Effector CD8-positive, alpha-beta T cell (primary cell): ENCODE results near the gene KIF16B.

Experiments used
- DNase-seq: peaks from one replicate; lab custom pipeline; 2025; lab: John Stamatoyannopoulos, UW

KIF16B gene

GRCh38 chr20:16295534-16295933 is 277.7 kb downstream of the KIF16B start:
- no peak for DNase-seq

DNA sequence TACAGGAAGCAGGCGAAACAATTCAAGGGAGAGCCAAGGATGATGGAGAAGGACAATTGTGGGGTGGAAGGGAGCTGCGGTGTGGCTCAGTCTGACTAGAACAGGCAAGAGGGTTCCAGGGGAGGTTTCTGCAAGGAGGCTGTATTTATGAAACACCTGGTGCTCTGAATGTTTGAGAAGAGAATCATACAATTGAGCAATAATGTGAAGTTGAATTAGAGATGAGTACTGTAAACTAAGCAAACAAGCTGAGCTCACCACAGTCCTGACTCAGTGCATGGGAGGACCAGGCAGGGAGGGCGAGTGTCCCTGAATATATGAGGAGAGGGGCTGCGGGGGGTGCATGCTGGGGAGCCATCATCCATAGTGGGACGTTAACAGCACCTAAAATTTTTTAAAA is 279.7 kb downstream of the KIF16B start:
- no peak for DNase-seq

GRCh38 chr20:16292226-16292880 is 280.9 kb downstream of the KIF16B start:
- DNase-seq, result no peak

GRCh38 chr20:16290358-16290757 is 282.9 kb downstream of the KIF16B start:
- DNase-seq, result no peak

DNA sequence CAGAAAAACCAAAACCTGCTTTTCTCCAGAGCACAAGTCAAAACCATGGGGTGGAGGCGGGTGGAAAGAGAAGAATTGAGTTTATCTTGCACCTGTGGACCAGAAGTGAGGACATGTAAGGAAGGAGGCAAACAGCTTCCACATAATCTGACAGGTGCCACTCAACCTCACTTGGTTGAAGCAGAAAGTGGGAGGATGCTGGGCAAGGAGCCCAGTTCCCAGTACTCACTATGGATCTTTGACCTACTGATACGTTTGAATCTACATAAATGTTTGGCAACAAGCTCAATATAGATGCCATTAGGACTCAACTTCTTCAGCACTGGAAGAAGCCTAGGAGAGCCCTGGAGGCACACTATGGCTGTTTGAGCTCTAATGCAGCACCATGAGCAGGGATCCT is 285.5 kb downstream of the KIF16B start:
- no peak for DNase-seq

DNA sequence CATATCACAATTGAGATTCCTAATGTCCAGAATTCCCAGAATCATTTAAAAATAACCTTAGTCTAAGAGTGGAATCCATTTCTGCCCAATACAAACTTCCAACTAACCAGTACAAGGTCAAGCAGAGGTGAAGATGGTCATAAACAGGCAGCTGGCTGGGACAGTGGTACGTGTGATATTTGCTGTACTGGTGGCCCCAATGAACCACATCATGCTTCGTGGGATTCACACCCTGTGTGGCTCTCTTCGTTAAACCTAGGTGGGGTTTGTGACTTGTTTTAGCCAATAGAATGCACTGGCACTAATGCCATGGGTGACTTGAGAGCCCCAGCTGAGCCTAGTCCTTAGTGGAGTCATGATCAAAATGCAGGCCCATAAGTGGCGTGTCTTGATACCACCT is 286.6 kb downstream of the KIF16B start:
- DNase-seq, result no peak

- no peak for DNase-seq
These were observed 288.7 kb downstream of the KIF16B start for GRCh38 chr20:16284385-16285100.

GRCh38 chr20:16283978-16284377 is 289.3 kb downstream of the KIF16B start:
- no peak for DNase-seq

DNA sequence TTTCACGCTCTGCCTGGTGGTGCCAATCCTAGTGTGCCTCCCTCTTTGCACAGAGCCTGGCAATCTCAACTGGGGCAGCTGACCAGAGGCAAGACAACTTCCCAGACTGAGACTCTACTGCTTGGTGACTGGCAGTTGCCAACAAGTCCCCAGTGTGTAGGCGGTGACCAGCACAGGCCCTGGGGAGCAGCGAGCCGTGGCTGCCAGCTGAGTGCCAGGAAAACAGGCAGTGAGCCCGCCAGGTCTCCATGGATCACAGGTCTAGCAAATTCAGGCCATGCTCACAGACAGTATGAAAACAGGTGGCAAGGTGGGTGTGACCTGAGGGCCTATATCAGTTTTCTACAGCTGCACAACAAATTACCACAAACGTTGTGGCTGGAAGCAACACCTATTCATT is 289.9 kb downstream of the KIF16B start:
- no peak for DNase-seq

DNA sequence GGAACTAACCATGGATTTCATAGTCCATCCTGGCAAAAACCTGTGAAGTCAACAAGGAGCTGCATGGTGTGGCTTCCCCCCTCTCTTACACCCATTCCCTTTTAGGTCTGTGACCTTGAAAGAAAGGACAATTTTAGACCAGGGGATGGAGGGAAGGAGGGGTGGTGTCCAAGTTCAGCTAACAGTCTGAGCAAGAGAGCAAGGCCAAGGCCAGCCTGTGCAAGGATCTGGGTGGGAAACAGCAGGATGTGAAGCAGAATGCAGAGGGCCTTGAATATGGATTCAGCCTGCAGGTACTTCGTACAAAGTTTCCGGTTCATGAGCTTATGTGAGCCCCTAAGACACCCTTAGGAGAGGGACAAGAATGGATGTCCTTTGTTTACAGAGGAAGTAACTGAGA is 293.0 kb downstream of the KIF16B start:
- DNase-seq, result no peak

- no peak for DNase-seq
These were observed 293.9 kb downstream of the KIF16B start for GRCh38 chr20:16279320-16279719.

DNA sequence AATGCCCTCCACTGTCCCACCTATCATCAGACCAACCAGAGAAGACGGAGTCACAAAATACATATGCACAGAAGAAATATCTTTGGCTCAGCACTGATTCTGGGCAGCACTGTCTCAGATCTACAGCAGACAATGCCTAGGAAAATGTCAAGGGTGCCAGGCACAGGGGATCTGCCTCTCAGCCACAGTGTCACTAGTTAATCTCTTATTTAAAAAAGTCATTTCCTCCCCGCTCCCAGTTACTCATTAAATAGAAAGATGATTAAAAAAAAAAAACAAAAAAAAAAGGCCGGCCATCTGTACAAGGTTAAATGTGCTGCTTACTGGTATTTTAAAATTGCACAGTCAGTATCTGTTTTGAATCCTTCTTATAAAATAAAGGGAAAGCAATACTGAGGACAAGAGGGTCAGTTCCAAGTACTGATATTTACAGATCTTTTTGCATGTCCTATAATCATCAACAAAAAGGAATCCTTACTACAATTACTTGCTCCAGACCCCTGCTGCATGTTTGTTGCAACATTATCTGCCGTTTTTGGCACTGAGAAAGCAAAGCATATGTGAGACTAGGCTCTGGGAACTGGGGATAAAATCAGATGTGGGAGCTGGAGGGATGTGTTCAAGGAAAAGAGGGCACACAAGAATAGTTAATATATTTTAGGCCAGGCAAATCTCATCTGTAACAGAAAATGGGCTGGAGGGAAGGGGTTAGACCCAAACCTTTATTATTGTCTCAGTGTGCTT is 299.3 kb downstream of the KIF16B start:
- DNase-seq, result no peak

DNA sequence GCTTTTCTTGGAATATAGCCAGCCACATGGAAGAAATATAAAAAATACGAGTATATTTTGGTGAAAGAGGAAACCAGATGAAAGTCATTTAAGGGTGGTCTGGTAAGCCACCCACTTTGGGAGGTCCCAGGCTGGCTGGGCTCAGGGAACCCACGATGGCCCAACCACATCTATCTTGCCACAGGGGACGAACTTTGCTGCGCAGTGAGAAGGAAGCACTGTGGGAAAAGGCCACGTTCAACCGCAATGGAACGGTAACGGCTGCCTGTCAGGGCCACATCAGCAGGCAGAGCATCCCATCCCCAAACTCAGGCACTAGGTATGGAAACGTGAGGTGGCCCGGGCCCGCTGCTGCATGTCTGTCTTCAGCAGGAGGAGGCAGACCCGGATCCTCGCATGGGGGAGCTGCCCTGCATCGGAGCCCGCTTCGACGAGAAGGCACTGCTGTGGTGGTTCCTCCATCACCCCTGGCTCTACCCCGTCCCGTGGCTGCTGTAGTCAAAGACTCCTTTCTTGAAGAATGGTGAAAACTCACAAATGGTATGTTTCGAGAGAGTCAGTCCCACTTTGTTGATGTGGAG is 300.4 kb downstream of the KIF16B start:
- DNase-seq, result no peak

DNA sequence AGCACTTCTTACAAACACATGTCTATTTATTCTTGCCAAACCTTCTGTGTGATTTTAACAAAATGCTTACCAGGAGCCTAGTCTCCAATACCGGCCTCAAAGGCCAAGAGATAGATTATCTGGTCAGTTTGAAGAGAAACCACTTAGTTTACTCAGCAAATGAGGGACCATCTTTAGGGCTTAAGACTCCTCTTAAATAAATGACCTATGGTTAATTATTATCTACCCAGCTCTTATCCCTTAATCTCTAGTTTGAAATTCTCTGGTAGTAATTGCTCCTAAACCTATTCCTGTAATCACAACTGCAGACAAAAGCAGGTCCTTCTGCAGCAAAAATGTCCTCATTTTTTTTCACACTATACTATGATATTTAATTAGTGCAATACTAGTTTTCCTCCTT is 301.8 kb downstream of the KIF16B start:
- no peak for DNase-seq

DNA sequence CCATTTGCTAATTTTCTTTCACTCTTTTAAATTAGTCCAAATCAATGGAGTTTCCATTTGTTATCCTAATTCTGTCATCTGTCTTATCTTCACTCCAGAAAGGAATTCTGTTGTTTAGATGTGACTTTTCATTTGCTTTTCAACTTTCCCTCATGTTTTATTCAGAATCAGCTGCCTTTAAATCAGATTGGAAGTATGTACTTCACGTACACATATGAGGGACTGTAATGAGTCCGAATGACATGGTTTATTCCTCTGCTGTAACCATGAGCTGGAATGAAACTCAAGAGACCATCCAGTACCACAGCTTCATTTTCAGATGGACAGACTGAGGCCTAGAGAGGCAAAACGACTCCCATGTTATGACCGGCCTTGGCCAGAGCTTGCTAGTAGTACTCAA is 302.3 kb downstream of the KIF16B start:
- DNase-seq, result no peak

DNA sequence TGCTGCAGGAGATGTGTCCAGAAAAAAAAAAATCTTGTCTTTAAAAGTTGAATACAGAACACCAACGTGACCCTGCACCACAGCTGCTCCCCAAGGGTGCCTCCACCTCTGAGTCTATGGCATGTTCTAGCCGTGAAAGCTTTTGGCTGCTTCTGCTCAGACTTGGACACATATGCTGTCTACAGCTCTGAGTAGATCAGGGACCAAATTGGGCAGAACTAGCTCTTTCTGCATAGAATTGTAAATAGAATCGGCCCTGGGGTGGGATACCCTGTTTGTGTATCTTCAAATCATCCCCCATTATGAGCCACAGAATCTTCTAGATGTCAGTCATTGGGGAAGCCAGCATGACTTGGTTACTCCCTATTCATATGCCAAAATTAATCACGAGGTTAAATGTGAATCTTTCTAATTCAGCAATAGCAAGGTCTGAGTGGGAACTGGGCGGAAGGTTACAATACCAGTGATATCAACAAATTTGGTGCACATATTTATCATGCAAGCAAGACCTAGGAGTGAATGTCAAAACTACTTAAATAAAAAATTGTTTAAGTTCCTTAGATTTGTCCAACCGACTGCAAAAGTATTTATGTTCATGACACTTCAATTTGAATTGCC is 302.8 kb downstream of the KIF16B start:
- DNase-seq, result no peak

GRCh38 chr20:16267526-16267925 is 305.7 kb downstream of the KIF16B start:
- no peak for DNase-seq

- DNase-seq, result no peak
These were observed 307.9 kb downstream of the KIF16B start for GRCh38 chr20:16265334-16265733.

DNA sequence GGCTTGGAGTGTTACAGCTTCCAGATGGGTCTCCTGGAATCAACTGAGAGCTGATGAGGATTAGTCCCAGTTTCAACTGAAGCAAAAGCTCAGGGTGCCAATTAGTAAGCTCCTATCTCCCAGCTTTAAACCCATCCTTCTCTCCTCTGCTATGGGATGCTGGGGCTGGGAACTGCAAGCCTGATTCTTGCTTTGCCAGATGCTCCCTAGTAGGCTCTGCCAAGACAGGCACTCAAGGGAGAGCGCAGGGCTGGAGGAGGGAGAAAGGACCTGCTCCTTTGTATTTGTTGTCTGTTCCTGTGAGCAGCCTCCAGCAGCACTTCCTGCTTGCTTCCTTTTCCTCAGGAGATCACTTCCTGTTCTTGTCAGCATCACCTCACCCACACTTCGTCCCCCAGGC is 309.7 kb downstream of the KIF16B start:
- DNase-seq, result no peak

GRCh38 chr20:16262594-16262993 is 310.7 kb downstream of the KIF16B start:
- no peak for DNase-seq

DNA sequence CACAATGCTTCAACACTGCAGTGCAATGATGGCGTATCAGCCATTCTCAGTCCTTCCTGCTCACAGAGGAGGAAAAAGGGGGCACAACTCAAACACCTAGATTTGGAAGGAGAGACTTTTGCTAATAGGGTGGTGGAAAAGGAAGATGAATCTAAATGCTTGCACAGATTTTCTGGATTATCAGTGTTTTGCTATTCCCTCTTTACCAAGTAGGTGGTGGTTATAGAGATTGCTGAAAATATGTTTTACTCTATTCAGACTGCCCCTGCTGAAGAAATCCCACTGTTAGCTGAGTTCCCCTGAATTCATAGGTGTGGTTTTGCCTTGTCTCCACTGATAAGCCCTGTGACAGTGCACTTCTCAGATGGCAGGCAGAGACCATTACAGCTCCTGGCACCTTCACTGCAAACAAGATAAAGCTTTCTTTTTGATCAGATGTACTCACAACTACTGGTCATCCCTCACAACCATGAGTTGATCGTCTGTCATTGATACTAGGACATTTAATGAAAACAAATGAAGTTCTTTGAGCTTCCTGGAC is 311.4 kb downstream of the KIF16B start:
- no peak for DNase-seq

- DNase-seq, result no peak
These were observed 312.3 kb downstream of the KIF16B start for GRCh38 chr20:16260911-16261310.
